HG03469 (cell line): ENCODE results near the gene MAP2K1.
"Not testable (repeated sequence)": the region's sequence is repeated elsewhere in the genome, so short reads cannot be mapped to it uniquely, and the experiment has no call there.

Experiments
- ATAC-seq: cut with Tn5 transposase; IDR thresholded peaks from one replicate; pipeline ENCODE4 v1.9.1; 2021; ENCODE audit warnings: mild to moderate bottlenecking, moderate library complexity, moderate number of reproducible peaks; ENCODE audit not compliant: unreplicated experiment

The MAP2K1 gene

DNA sequence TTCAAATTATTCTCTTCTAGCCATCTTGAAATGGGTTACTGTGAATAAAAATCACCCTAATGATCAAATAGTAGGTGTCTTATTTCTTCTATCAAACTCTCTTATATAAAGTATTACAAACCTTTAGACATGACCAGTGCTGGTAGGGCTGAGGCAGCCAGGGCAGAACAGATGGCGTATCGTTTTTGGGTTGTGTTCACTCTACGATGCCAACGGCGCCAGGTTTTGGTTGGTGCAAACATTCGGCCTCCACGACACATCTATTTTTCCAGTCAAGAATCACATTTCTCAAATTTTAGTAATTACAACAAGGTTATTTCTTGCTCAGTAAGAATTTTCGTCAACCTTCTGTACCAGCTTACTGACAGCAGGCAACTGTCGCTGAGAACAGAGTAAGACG is 115.8 kb downstream of the MAP2K1 start:
- no peak for ATAC-seq

DNA sequence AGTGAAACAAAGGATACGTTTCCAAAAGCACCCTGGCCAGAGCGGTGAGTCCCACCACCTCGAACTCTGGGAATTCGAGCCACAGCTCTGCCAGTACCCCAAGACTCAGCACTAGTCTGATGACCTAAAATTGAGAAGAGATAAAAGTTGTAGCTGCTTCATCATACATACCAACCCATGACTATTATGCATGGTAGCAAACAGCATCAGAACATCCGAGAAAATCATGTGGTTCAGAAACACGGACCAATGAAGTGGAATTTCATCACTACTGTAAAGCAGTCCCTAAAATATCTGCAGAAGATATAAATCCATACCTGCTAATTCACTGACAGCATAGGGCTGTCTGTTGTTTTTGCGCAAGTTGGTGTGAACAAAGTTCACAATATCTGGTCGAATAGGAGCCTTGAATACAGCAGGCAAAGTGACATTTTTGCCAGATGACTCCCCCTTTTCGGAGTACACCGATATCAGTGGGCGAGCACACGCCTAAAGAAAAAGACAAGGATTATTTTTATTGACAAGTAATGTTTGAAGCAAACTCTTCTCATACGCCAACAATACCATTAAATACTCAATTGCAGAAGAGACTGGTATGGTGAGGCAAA is 116.4 kb downstream of the MAP2K1 start:
- ATAC-seq = not testable (repeated sequence)

DNA sequence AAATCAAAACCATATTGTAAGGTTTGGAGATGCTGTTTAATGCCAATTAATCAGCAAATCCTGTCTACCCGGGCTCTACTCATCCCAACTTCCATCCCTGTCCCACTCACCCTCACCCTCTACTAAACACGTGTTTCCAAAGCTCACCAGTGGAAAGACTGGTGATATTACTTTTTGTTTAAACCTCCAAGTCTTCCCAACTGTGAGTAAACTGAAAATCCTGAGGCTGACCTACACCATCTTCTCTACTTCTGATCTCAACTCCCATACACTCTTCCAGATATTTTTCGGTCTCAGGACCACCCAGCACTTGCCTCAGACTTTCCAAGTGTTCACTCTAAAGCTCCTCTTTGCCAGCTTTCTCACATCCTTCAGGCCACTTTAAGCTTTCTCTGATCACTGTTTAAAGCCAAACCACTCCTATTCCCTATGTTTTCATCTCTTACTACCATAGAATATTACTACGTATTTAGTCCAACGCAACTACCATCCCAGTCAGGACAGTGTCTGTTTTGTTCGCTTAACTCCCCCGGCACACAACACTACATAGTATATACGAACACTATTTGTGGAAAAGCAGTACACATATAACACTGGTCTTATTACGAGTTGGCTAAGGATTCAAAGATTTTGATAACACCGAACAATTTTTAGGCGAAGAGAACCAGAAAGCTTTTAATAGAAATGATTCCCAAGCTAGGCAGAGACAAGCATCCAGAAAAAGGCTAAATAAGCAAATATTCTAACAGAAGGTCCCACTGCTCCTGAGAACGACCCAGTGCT is 117.3 kb downstream of the MAP2K1 start:
- no peak for ATAC-seq

DNA sequence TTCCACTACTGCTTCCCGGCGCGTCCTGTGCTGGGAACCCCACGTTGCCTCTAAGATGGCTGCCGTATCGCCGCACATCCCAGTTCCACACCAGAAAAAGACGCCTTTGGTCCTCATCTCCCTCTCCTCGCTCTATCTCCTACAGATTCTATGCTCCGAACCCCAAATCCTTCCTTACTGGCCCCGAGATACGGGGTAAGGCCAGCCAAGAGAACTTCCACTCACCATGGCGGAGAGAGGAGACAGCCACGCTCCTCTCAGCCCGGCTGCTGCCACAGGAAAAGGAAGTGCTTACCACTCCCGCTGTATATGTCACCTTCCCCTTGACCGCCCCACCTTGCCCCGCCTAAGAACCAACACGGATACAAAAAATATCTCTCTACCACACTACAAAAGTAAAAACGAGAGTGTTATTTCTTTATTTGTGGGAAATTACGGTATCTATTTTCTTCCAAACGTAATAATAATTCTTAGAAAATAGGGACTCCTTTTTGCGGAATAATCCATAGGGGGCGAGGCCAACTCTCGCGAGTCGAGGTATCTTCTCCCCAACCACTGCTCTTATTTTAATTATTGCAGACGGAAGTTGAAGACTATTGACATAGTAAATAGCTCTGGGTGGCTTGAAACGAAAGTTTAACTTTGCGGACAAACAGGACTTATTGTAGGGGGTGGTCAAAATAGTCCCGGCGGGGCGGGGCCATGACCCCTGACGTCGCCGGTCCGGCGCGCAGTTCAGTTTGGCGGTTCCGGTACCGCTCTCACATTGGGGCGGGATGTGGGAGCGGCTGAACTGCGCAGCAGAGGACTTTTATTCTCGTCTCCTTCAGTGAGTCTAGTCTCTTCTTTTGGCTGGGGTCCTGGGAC is 118.1 kb downstream of the MAP2K1 start, which contains the start of the genes RPL4 and ZWILCH:
RPL4 (minus strand) TSS at position 293 of the 867 bp plus-strand sequence; CDS start at position 228, 65 bp downstream.
ZWILCH (plus strand) TSS at position 764 of the 867 bp plus-strand sequence; CDS start at position 777, 13 bp downstream.
- peak; percentile 49 for ATAC-seq

DNA sequence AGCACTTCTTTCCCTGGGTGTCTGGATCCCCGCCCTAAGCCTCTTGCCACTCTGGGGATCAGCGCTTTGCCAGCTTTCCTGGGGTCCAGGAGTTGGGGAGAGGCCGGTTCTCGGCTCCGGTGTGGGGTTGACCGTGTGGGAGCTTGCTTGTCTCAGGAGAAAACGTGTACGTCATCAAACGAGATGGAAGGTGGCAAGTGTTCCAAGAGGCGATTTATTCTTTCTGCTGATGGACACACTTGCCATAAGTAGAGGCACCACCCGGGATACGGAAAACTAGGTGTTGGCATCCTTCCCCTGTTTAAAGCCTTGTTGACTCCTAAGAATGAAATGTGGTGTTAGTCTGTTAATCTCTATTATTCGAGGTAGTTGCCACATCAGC is 118.7 kb downstream of the MAP2K1 start:
- peak; percentile 14 for ATAC-seq

DNA sequence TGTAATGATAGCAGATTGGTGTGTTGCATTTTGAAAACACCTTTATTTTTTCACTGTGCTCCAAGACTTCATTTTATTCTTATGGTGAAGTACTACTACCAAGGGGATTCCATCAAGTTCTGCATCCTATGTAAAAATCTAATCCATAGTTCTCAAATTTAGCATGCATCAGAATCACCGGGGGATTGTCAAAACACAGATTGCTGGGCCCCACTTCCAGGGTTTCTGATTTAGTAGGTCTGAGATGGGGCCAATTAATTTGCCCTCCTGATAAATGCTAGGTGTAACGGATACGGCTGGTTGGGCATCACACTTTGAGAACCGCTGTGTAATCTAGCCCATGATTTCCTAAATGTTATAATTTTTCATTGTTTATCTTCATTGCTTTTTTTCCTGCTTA is 119.1 kb downstream of the MAP2K1 start:
- ATAC-seq = no peak

DNA sequence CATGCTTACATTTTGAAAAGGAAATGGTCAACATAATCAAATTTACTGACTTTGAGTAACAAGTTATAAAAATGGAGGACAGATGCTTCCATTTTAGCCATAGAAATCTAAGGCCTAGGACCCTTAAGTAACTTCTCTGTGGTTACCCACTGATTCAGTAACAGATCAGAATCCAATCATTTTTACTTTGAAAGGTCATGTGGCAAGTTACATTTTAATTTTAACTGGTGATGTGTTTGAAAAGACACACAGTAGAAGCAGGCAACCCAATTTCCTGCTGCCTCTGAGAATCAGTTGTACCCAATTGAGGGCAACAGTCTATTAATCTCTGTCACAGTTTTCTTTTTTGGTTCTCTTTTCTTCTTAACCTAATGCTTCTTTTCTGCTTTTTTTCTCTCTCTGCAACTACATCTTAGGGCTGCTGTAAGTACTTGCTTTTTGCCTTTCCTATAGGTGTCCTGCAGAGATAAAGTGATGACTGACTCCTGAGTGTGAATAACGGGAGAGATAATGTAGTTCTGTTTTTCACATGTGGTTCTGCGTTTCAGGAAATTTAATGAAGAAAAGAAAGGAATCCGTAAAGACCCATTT is 121.7 kb downstream of the MAP2K1 start:
- no peak for ATAC-seq

DNA sequence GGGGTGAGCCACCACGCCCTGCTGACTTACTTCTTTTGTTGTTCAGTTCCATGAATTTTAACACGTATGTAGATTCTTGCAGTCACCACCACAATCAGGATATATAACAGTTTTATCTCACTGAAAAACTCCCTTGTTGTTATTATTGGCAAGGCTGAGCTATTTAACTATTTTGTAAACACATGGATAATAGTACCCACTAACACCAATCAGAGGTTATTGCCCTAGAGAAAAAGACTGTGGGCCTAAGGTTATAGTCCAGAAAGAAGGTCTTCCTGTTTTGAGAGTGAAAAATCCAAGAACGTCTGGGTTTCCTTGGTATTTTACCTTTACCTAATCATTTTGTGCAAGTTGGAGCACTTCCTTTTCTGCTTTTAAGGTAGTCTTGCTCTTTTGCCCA is 127.9 kb downstream of the MAP2K1 start:
- no peak for ATAC-seq

DNA sequence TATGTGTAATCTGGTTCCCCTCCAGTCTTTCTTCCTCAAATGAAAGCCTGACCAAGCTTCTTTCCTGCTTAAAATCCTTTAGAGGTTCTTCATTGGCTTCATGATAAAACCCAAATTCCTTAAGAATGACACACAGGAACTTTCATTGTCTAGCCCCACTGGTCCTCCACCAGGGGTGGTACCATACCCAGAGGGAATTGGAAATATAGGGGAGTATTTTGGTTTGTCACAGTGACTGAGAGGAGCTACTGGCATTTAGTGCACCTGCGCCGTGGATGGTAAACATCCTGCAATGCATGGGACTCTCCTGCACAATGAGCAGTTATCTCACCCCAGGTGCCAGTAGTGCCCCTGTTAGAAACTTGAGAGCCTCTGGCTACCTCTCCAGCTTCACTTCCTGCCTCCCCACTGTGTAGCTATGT is 129.2 kb downstream of the MAP2K1 start:
- ATAC-seq = no peak

DNA sequence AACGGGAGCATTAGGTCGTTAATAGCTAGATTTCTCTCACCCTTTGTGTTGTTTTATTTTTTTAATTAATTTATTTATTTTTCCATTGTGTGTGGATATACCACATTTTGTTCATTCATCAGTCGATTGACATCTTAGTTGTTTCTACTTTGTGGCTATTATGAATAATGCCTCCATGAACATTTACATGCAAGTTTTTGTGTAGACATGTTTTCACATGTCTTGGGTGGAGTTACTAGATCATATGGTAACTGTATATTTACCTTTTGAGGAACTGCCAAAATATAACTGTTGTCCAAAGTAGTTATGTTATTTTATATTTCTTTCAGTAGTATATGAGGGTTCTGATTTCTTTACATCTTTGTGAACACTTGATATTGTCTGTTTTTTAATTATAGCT is 137.2 kb downstream of the MAP2K1 start:
- ATAC-seq = no peak

DNA sequence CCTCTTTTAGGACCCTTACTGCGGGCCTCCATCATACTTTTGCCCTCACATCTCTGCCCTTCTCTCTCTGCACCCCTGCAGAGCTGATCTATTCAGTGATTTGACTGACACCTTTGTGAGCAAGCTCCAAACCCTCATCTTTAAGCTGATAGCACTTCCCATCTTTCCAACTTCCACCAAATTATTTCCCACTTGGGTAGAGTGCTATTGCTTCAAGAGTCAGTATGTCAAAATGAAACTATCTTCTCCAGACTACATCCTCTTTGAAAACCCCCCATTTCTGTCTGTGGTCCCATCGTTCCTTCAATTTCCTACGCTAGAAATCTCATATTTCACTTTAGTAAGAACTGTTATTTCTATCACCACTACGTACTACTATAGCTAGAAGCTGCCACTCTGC is 138.1 kb downstream of the MAP2K1 start:
- ATAC-seq = no peak

DNA sequence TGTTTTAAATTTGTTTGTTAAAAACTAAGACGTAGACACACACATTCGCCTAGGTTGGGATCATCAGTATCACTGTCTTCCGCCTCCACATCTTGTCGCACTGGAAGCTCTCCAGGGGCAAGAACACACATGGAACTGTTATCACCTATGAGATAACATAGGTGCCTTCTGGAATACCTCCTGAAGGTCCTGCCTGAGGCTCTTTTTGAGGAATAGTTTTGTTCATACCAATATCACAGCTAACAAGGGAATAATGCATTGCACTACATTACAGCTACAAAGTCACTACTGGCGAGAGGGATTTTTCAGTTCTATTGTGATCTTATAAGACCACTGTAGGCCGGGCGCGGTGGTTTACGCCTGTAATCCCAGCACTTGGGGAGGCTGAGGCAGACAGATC is 148.3 kb downstream of the MAP2K1 start:
- no peak for ATAC-seq
